Measurements from ENCODE around the gene RPL27. TPM values are rescaled to one million over a fixed set of nuclear protein-coding genes. Genes with fewer than 3 reads are reported as not detected.

Gene RPL27
- total and polyA plus RNA-seq, 2 of the 13 experiments (the other 11 are each of a cell fraction or from before 2014, with no cell fraction given): 1,585 to 5,840 TPM

GRCh38 chr17:43021741-43022512, 23.7 kb downstream of the RPL27 start, which contains the start of gene VAT1 (continued):
- TF ChIP-seq ZNF687 (CRISPR knock-in tag; IDR thresholded peaks at IDR 0.05): peak; percentile 86
- peak; percentile 19; the same call in 1 of the 2 replicates for TF ChIP-seq KLF15 (CRISPR knock-in tag; IDR thresholded peaks at IDR 0.05; ENCODE audit: borderline replicate concordance)
- no peak for TF ChIP-seq ZNF720 (CRISPR knock-in tag; IDR thresholded peaks at IDR 0.05)
- TF ChIP-seq ISL2 (CRISPR knock-in tag; IDR thresholded peaks at IDR 0.05): peak; percentile 57
- no peak; the same call in 1 of the 2 replicates for TF ChIP-seq ZNF441 (CRISPR knock-in tag; IDR thresholded peaks at IDR 0.05; ENCODE audit: borderline replicate concordance)
- 0 out of 2 replicates have a peak, but pooled peaks have one; percentile 55 for TF ChIP-seq HIVEP1 (CRISPR knock-in tag; IDR thresholded peaks at IDR 0.05)
- peak; percentile 93; the same call in 1 of the 2 replicates for TF ChIP-seq EED (CRISPR knock-in tag; IDR thresholded peaks at IDR 0.05)
- TF ChIP-seq RXRB (CRISPR knock-in tag; IDR thresholded peaks at IDR 0.05; ENCODE audit: borderline replicate concordance): no peak
- peak; percentile 12; the same call in 1 of the 2 replicates for TF ChIP-seq ZNF558 (CRISPR knock-in tag; IDR thresholded peaks at IDR 0.05; ENCODE audit: borderline replicate concordance)
- TF ChIP-seq ZFP62 (CRISPR knock-in tag; IDR thresholded peaks at IDR 0.05): peak; percentile 86; the same call in 1 of the 2 replicates
- peak; percentile 83 for TF ChIP-seq ZFX (CRISPR knock-in tag; IDR thresholded peaks at IDR 0.05; ENCODE audit: low read depth)
- no peak for TF ChIP-seq RFX1 (IDR thresholded peaks at IDR 0.05)
- TF ChIP-seq ZNF670 (CRISPR knock-in tag; IDR thresholded peaks at IDR 0.05; ENCODE audit: borderline replicate concordance): peak; percentile 75; the same call in 1 of the 2 replicates
- 0 out of 2 replicates have a peak, but pooled peaks have one; percentile 62 for TF ChIP-seq MTF2 (CRISPR knock-in tag; IDR thresholded peaks at IDR 0.05; ENCODE audit: borderline replicate concordance)
- peak; percentile 79; the same call in 1 of the 2 replicates for TF ChIP-seq BRCA1 (CRISPR knock-in tag; IDR thresholded peaks at IDR 0.05)
- TF ChIP-seq TP53 (CRISPR knock-in tag; conservative IDR thresholded peaks at IDR 0.05): 0 out of 2 replicates have a peak, but pooled peaks have one; percentile 71
- TF ChIP-seq ZNF678 (CRISPR knock-in tag; IDR thresholded peaks at IDR 0.05): peak; percentile 74; the same call in 1 of the 2 replicates
- peak; percentile 84 for TF ChIP-seq RBFOX2 (IDR thresholded peaks at IDR 0.05; ENCODE audit: low read depth, low read length)
- TF ChIP-seq HOXA7 (CRISPR knock-in tag; IDR thresholded peaks at IDR 0.05): no peak
- TF ChIP-seq CTCF (CRISPR knock-in tag; IDR thresholded peaks at IDR 0.05): peak; percentile 21
- peak; percentile 90 for TF ChIP-seq ZNF883 (CRISPR knock-in tag; IDR thresholded peaks at IDR 0.05; ENCODE audit: not compliant biosample characterization)
- TF ChIP-seq SRSF9 (IDR thresholded peaks at IDR 0.05; ENCODE audit: borderline replicate concordance, insufficient read depth, low read depth, low read length, poor library complexity, severe bottlenecking): no peak
- 0 out of 2 replicates have a peak, but pooled peaks have one; percentile 75 for TF ChIP-seq REL (CRISPR knock-in tag; conservative IDR thresholded peaks at IDR 0.05)
- TF ChIP-seq ZNF33B (CRISPR knock-in tag; IDR thresholded peaks at IDR 0.05): peak; percentile 93
- TF ChIP-seq ZNF12 (CRISPR knock-in tag; IDR thresholded peaks at IDR 0.05): no peak; the same call in none of the 2 replicates

All from HepG2 (cell line).